MM.1S (cell line): ENCODE results near the gene CCDC148.

ENCODE experiments used
- DNase-seq: peaks from one replicate; pipeline ENCODE4 v3.0.0-alpha.2; 2015
- H2AFZ ChIP-seq: fragments of 300-600 bp; sonication (generic); 2 replicates; pipeline ENCODE4 v1.6.0; 2016; ENCODE audit warnings: antibody characterized with exemption, low read length
- H3F3A ChIP-seq: fragments of 300-600 bp; sonication (generic); 2 replicates; pipeline ENCODE4 v1.6.1; 2016; ENCODE audit warnings: mild to moderate bottlenecking, antibody characterized with exemption, low read length, moderate library complexity, mixed read lengths; ENCODE audit not compliant: insufficient read depth
- H3K27ac ChIP-seq: fragments of 300-600 bp; sonication (generic); 2 replicates; pipeline ENCODE4 v1.5.1; 2016; ENCODE audit warnings: mild to moderate bottlenecking, low read length
- H3K27me3 ChIP-seq: fragments of 300-600 bp; sonication (generic); replicated peaks from 2 replicates; pipeline ENCODE4 v1.6.0; 2016; ENCODE audit warnings: low read length; ENCODE audit not compliant: insufficient read depth
- H3K36me3 ChIP-seq: fragments of 300-600 bp; sonication (generic); replicated peaks from 2 replicates; pipeline ENCODE4 v1.6.1; 2016; ENCODE audit warnings: mild to moderate bottlenecking, low read length, mixed read lengths; ENCODE audit not compliant: insufficient read depth
- H3K4me1 ChIP-seq: fragments of 300-600 bp; sonication (generic); 2 replicates; pipeline ENCODE4 v1.6.1; 2016; ENCODE audit warnings: low read length, mixed read lengths
- H3K4me2 ChIP-seq: fragments of 300-600 bp; sonication (generic); 2 replicates; pipeline ENCODE4 v1.6.0; 2016; ENCODE audit warnings: low read depth, low read length
- H3K4me3 ChIP-seq: fragments of 300-600 bp; sonication (generic); 2 replicates; pipeline ENCODE4 v1.5.1; 2016; ENCODE audit warnings: low read length, mixed read lengths
- H3K79me2 ChIP-seq: fragments of 300-600 bp; sonication (generic); 2 replicates; pipeline ENCODE4 v1.6.1; 2016; ENCODE audit warnings: mixed run types, low read length, mixed read lengths
- H3K9ac ChIP-seq: fragments of 300-600 bp; sonication (generic); 2 replicates; pipeline ENCODE4 v1.6.1; 2016; ENCODE audit warnings: low read length, mixed read lengths
- H3K9me2 ChIP-seq: fragments of 300-600 bp; sonication (generic); replicated peaks from 2 replicates; pipeline ENCODE4 v1.6.1; 2016; ENCODE audit warnings: mild to moderate bottlenecking, low read length, mixed read lengths; ENCODE audit not compliant: insufficient read depth
- H3K9me3 ChIP-seq: fragments of 300-600 bp; sonication (generic); replicated peaks from 2 replicates; pipeline ENCODE4 v1.6.1; 2016; ENCODE audit warnings: mild to moderate bottlenecking, low read length, mixed read lengths; ENCODE audit not compliant: insufficient read depth
- H4K20me1 ChIP-seq: fragments of 300-600 bp; sonication (generic); 2 replicates; pipeline ENCODE4 v1.6.1; 2016; ENCODE audit warnings: mild to moderate bottlenecking, low read length, moderate library complexity, mixed read lengths; ENCODE audit not compliant: insufficient read depth
- EZH2 ChIP-seq: fragments of 300-600 bp; sonication (generic); optimal IDR thresholded peaks from 2 replicates; pipeline ENCODE3; 2017; ENCODE audit warnings: low read depth, mild to moderate bottlenecking, antibody characterized with exemption, low read length, mixed read lengths
- EZH2phosphoT487 ChIP-seq: fragments of 300-600 bp; sonication (generic); IDR thresholded peaks from 2 replicates; pipeline ENCODE4 v1.6.1; 2018; ENCODE audit warnings: antibody characterized with exemption, low read length
- TF ChIP-seq, protein P1 (sequence below): fragments of 300-600 bp; sonication (generic); IDR thresholded peaks from 2 replicates; pipeline ENCODE4 v1.5.1; 2016; ENCODE audit warnings: antibody characterized with exemption, low read length, mixed read lengths

CCDC148 gene

GRCh38 chr2:158487419-158487818 is 30.9 kb upstream of the CCDC148 start:
- Histone ChIP-seq H3K9me2 (no peaks in the 10 kb centered on the region), H4K20me1 (no peaks in the 10 kb centered on the region), H3K27ac (no peak overlapping the region), H3F3A (no peaks in the 10 kb centered on the region), H2AFZ (no peak overlapping the region), H3K9ac (no peak overlapping the region), H3K4me3 (no peak overlapping the region), H3K4me1 (no peaks in the 10 kb centered on the region), H3K79me2 (peaks cover 74% of the 10 kb centered on the region), H3K4me2 (no peak overlapping the region), H3K36me3 (no peaks in the 10 kb centered on the region), H3K9me3 (no peaks in the 10 kb centered on the region), H3K27me3 (no peaks in the 10 kb centered on the region)
- DNase-seq: no peak
- TF ChIP-seq, protein P1, sequence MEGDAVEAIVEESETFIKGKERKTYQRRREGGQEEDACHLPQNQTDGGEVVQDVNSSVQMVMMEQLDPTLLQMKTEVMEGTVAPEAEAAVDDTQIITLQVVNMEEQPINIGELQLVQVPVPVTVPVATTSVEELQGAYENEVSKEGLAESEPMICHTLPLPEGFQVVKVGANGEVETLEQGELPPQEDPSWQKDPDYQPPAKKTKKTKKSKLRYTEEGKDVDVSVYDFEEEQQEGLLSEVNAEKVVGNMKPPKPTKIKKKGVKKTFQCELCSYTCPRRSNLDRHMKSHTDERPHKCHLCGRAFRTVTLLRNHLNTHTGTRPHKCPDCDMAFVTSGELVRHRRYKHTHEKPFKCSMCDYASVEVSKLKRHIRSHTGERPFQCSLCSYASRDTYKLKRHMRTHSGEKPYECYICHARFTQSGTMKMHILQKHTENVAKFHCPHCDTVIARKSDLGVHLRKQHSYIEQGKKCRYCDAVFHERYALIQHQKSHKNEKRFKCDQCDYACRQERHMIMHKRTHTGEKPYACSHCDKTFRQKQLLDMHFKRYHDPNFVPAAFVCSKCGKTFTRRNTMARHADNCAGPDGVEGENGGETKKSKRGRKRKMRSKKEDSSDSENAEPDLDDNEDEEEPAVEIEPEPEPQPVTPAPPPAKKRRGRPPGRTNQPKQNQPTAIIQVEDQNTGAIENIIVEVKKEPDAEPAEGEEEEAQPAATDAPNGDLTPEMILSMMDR: no peak
- TF ChIP-seq EZH2: no peak
- TF ChIP-seq EZH2phosphoT487: no peak

- Histone ChIP-seq H3K79me2 (peaks cover 75% of the 10 kb centered on the region), H3K4me1 (no peaks in the 10 kb centered on the region), H3K9me3 (no peaks in the 10 kb centered on the region), H3K36me3 (no peaks in the 10 kb centered on the region), H3K27ac (no peak overlapping the region), H3K9ac (no peak overlapping the region), H3K9me2 (no peaks in the 10 kb centered on the region), H3K4me2 (no peak overlapping the region), H3K4me3 (no peak overlapping the region), H3K27me3 (no peaks in the 10 kb centered on the region), H3F3A (no peaks in the 10 kb centered on the region), H2AFZ (no peak overlapping the region), H4K20me1 (no peaks in the 10 kb centered on the region)
- DNase-seq: no peak
- TF ChIP-seq EZH2phosphoT487: no peak
- TF ChIP-seq EZH2: no peak
- TF ChIP-seq, protein P1: no peak
Observed at GRCh38 chr2:158486970-158487325, 30.4 kb upstream of the CCDC148 start.

GRCh38 chr2:158486150-158486969 is 29.8 kb upstream of the CCDC148 start:
- H3K4me1 ChIP-seq: no peaks in the 10 kb centered on the region
- no peaks in the 10 kb centered on the region for H3F3A ChIP-seq
- no peak overlapping the region for H3K4me3 ChIP-seq
- DNase-seq: no peak
- H3K27ac ChIP-seq: no peak overlapping the region
- no peak overlapping the region for H3K9ac ChIP-seq
- no peaks in the 10 kb centered on the region for H3K27me3 ChIP-seq
- H2AFZ ChIP-seq: no peak overlapping the region
- no peaks in the 10 kb centered on the region for H3K36me3 ChIP-seq
- no peaks in the 10 kb centered on the region for H4K20me1 ChIP-seq
- TF ChIP-seq, protein P1: no peak
- no peak for TF ChIP-seq EZH2
- no peak for TF ChIP-seq EZH2phosphoT487
- no peak overlapping the region for H3K4me2 ChIP-seq
- H3K79me2 ChIP-seq: peaks cover 75% of the 10 kb centered on the region
- H3K9me3 ChIP-seq: no peaks in the 10 kb centered on the region
- H3K9me2 ChIP-seq: no peaks in the 10 kb centered on the region
